ENCODE data around the gene CBLB.

The CBLB gene

GRCh38 chr3:105678017-105678416, 190.8 kb downstream of the CBLB start:
- no peak for DNase-seq

GRCh38 chr3:105676621-105677300, 192.1 kb downstream of the CBLB start:
- peak; percentile 69 for DNase-seq

- no peak for DNase-seq
Measured at GRCh38 chr3:105674437-105675065, 194.3 kb downstream of the CBLB start.

- DNase-seq = no peak
Measured at GRCh38 chr3:105672996-105673395, 195.8 kb downstream of the CBLB start.

GRCh38 chr3:105662306-105662705, 206.5 kb downstream of the CBLB start:
- no peak for DNase-seq

GRCh38 chr3:105661461-105661860, 207.4 kb downstream of the CBLB start:
- DNase-seq = no peak

- DNase-seq = no peak
Measured at GRCh38 chr3:105656651-105657504, 211.9 kb downstream of the CBLB start.

GRCh38 chr3:105653868-105654267, 214.9 kb downstream of the CBLB start:
- DNase-seq = no peak

GRCh38 chr3:105653166-105653565, 215.6 kb downstream of the CBLB start:
- no peak for DNase-seq

- no peak for DNase-seq
Measured at GRCh38 chr3:105649480-105649879, 219.3 kb downstream of the CBLB start.

GRCh38 chr3:105647047-105647446, 221.8 kb downstream of the CBLB start:
- DNase-seq = peak; percentile 4

GRCh38 chr3:105639131-105639530, 229.7 kb downstream of the CBLB start:
- DNase-seq = no peak

- no peak for DNase-seq
Measured at GRCh38 chr3:105634708-105635107, 234.1 kb downstream of the CBLB start.

- no peak for DNase-seq
Measured at GRCh38 chr3:105629718-105630117, 239.1 kb downstream of the CBLB start.

- DNase-seq = no peak
Measured at GRCh38 chr3:105626739-105627138, 242.1 kb downstream of the CBLB start.

- DNase-seq = no peak
Measured at GRCh38 chr3:105622169-105622568, 246.6 kb downstream of the CBLB start.

GRCh38 chr3:105620236-105620635, 248.6 kb downstream of the CBLB start:
- DNase-seq = no peak

GRCh38 chr3:105619651-105620050, 249.2 kb downstream of the CBLB start:
- DNase-seq = no peak

GRCh38 chr3:105618556-105618955, 250.3 kb downstream of the CBLB start:
- DNase-seq = no peak

- DNase-seq = no peak
Measured at GRCh38 chr3:105616374-105617121, 252.3 kb downstream of the CBLB start.

GRCh38 chr3:105615814-105616213, 253.0 kb downstream of the CBLB start:
- DNase-seq = no peak

GRCh38 chr3:105614288-105615030, 254.4 kb downstream of the CBLB start:
- DNase-seq = no peak

Measured in activated CD4-positive, alpha-beta T cell treated with anti-CD3 and anti-CD28 coated beads, Interleukin-2, amount 50 U/mL, for 16 hours (primary cell).